ENCODE measurements around the gene NRXN3.

The NRXN3 gene

GRCh38 chr14:78593949-78594348, 423.8 kb downstream of the NRXN3 start:
- no peak overlapping the region for H3K9ac ChIP-seq (ENCODE audit: low read length)
- H3K4me3 ChIP-seq (ENCODE audit: low read depth in 1 of 2, low read length in 2 of 2), result no peak overlapping the region
- no peaks in the 10 kb centered on the region for H3K36me3 ChIP-seq (ENCODE audit: insufficient read depth, low read length)
- no peaks in the 10 kb centered on the region for H3K9me3 ChIP-seq (ENCODE audit: low read length)
- no peak overlapping the region for H3K27ac ChIP-seq (ENCODE audit: low read depth, low read length)
- no peaks in the 10 kb centered on the region for H3K4me1 ChIP-seq (ENCODE audit: insufficient read depth, low read length)
- no peaks in the 10 kb centered on the region for H3K27me3 ChIP-seq (ENCODE audit: control insufficient read depth in 1 of 2, insufficient read depth in 2 of 2, low read length in 2 of 2)

- Histone ChIP-seq H3K4me3 (ENCODE audit: low read depth in 1 of 2, low read length in 2 of 2) (no peak overlapping the region), H3K27me3 (ENCODE audit: control insufficient read depth in 1 of 2, insufficient read depth in 2 of 2, low read length in 2 of 2) (no peaks in the 10 kb centered on the region), H3K9me3 (ENCODE audit: low read length) (no peaks in the 10 kb centered on the region), H3K9ac (ENCODE audit: low read length) (no peak overlapping the region), H3K27ac (ENCODE audit: low read depth, low read length) (no peak overlapping the region), H3K4me1 (ENCODE audit: insufficient read depth, low read length) (no peaks in the 10 kb centered on the region), H3K36me3 (ENCODE audit: insufficient read depth, low read length) (no peaks in the 10 kb centered on the region)
These were observed 425.6 kb downstream of the NRXN3 start for GRCh38 chr14:78595797-78596196.

GRCh38 chr14:78598046-78598920, 428.1 kb downstream of the NRXN3 start:
- H3K9me3 ChIP-seq (ENCODE audit: low read length), result no peaks in the 10 kb centered on the region
- H3K36me3 ChIP-seq (ENCODE audit: insufficient read depth, low read length), result no peaks in the 10 kb centered on the region
- no peak overlapping the region for H3K4me3 ChIP-seq (ENCODE audit: low read depth in 1 of 2, low read length in 2 of 2)
- no peaks in the 10 kb centered on the region for H3K4me1 ChIP-seq (ENCODE audit: insufficient read depth, low read length)
- no peak overlapping the region for H3K9ac ChIP-seq (ENCODE audit: low read length)
- no peak overlapping the region for H3K27ac ChIP-seq (ENCODE audit: low read depth, low read length)
- no peaks in the 10 kb centered on the region for H3K27me3 ChIP-seq (ENCODE audit: control insufficient read depth in 1 of 2, insufficient read depth in 2 of 2, low read length in 2 of 2)

- Histone ChIP-seq H3K27me3 (ENCODE audit: control insufficient read depth in 1 of 2, insufficient read depth in 2 of 2, low read length in 2 of 2) (no peaks in the 10 kb centered on the region), H3K4me3 (ENCODE audit: low read depth in 1 of 2, low read length in 2 of 2) (no peak overlapping the region), H3K36me3 (ENCODE audit: insufficient read depth, low read length) (no peaks in the 10 kb centered on the region), H3K9ac (ENCODE audit: low read length) (no peak overlapping the region), H3K27ac (ENCODE audit: low read depth, low read length) (no peak overlapping the region), H3K9me3 (ENCODE audit: low read length) (no peaks in the 10 kb centered on the region), H3K4me1 (ENCODE audit: insufficient read depth, low read length) (no peaks in the 10 kb centered on the region)
These were observed 435.0 kb downstream of the NRXN3 start for GRCh38 chr14:78605025-78605762.

- Histone ChIP-seq H3K36me3 (ENCODE audit: insufficient read depth, low read length) (no peaks in the 10 kb centered on the region), H3K27ac (ENCODE audit: low read depth, low read length) (no peak overlapping the region), H3K27me3 (ENCODE audit: control insufficient read depth in 1 of 2, insufficient read depth in 2 of 2, low read length in 2 of 2) (no peaks in the 10 kb centered on the region), H3K9ac (ENCODE audit: low read length) (no peak overlapping the region), H3K4me3 (ENCODE audit: low read depth in 1 of 2, low read length in 2 of 2) (no peak overlapping the region), H3K9me3 (ENCODE audit: low read length) (no peaks in the 10 kb centered on the region), H3K4me1 (ENCODE audit: insufficient read depth, low read length) (no peaks in the 10 kb centered on the region)
These were observed 435.8 kb downstream of the NRXN3 start for GRCh38 chr14:78605897-78606500.

GRCh38 chr14:78608998-78609787, 439.0 kb downstream of the NRXN3 start:
- no peak overlapping the region for H3K4me3 ChIP-seq (ENCODE audit: low read depth in 1 of 2, low read length in 2 of 2)
- no peak overlapping the region for H3K9ac ChIP-seq (ENCODE audit: low read length)
- H3K4me1 ChIP-seq (ENCODE audit: insufficient read depth, low read length), result no peaks in the 10 kb centered on the region
- no peaks in the 10 kb centered on the region for H3K36me3 ChIP-seq (ENCODE audit: insufficient read depth, low read length)
- H3K27me3 ChIP-seq (ENCODE audit: control insufficient read depth in 1 of 2, insufficient read depth in 2 of 2, low read length in 2 of 2), result no peaks in the 10 kb centered on the region
- no peaks in the 10 kb centered on the region for H3K9me3 ChIP-seq (ENCODE audit: low read length)
- H3K27ac ChIP-seq (ENCODE audit: low read depth, low read length), result no peak overlapping the region

- H3K27me3 ChIP-seq (ENCODE audit: control insufficient read depth in 1 of 2, insufficient read depth in 2 of 2, low read length in 2 of 2), result no peaks in the 10 kb centered on the region
- H3K4me3 ChIP-seq (ENCODE audit: low read depth in 1 of 2, low read length in 2 of 2), result no peak overlapping the region
- H3K9ac ChIP-seq (ENCODE audit: low read length), result no peak overlapping the region
- no peaks in the 10 kb centered on the region for H3K9me3 ChIP-seq (ENCODE audit: low read length)
- H3K4me1 ChIP-seq (ENCODE audit: insufficient read depth, low read length), result no peaks in the 10 kb centered on the region
- H3K36me3 ChIP-seq (ENCODE audit: insufficient read depth, low read length), result no peaks in the 10 kb centered on the region
- H3K27ac ChIP-seq (ENCODE audit: low read depth, low read length), result no peak overlapping the region
These were observed 440.8 kb downstream of the NRXN3 start for GRCh38 chr14:78610994-78611393.

GRCh38 chr14:78611796-78612571, 441.8 kb downstream of the NRXN3 start:
- Histone ChIP-seq H3K27me3 (ENCODE audit: control insufficient read depth in 1 of 2, insufficient read depth in 2 of 2, low read length in 2 of 2) (no peaks in the 10 kb centered on the region), H3K4me3 (ENCODE audit: low read depth in 1 of 2, low read length in 2 of 2) (no peak overlapping the region), H3K4me1 (ENCODE audit: insufficient read depth, low read length) (no peaks in the 10 kb centered on the region), H3K27ac (ENCODE audit: low read depth, low read length) (no peak overlapping the region), H3K36me3 (ENCODE audit: insufficient read depth, low read length) (no peaks in the 10 kb centered on the region), H3K9ac (ENCODE audit: low read length) (no peak overlapping the region), H3K9me3 (ENCODE audit: low read length) (no peaks in the 10 kb centered on the region)

- Histone ChIP-seq H3K27me3 (ENCODE audit: control insufficient read depth in 1 of 2, insufficient read depth in 2 of 2, low read length in 2 of 2) (no peaks in the 10 kb centered on the region), H3K9me3 (ENCODE audit: low read length) (no peaks in the 10 kb centered on the region), H3K27ac (ENCODE audit: low read depth, low read length) (no peak overlapping the region), H3K36me3 (ENCODE audit: insufficient read depth, low read length) (no peaks in the 10 kb centered on the region), H3K4me3 (ENCODE audit: low read depth in 1 of 2, low read length in 2 of 2) (no peak overlapping the region), H3K9ac (ENCODE audit: low read length) (no peak overlapping the region), H3K4me1 (ENCODE audit: insufficient read depth, low read length) (no peaks in the 10 kb centered on the region)
These were observed 442.5 kb downstream of the NRXN3 start for GRCh38 chr14:78612666-78613065.

- Histone ChIP-seq H3K27ac (ENCODE audit: low read depth, low read length) (no peak overlapping the region), H3K9me3 (ENCODE audit: low read length) (no peaks in the 10 kb centered on the region), H3K4me1 (ENCODE audit: insufficient read depth, low read length) (no peaks in the 10 kb centered on the region), H3K36me3 (ENCODE audit: insufficient read depth, low read length) (no peaks in the 10 kb centered on the region), H3K27me3 (ENCODE audit: control insufficient read depth in 1 of 2, insufficient read depth in 2 of 2, low read length in 2 of 2) (no peaks in the 10 kb centered on the region), H3K4me3 (ENCODE audit: low read depth in 1 of 2, low read length in 2 of 2) (no peak overlapping the region), H3K9ac (ENCODE audit: low read length) (no peak overlapping the region)
These were observed 444.4 kb downstream of the NRXN3 start for GRCh38 chr14:78614593-78614992.

Data from muscle layer of colon (tissue), 2 donors.